Measurements from ENCODE around the gene HDAC1.
A peak's percentile ranks its signal among the peaks of the same experiment; 100 is the strongest.

The HDAC1 gene

DNA sequence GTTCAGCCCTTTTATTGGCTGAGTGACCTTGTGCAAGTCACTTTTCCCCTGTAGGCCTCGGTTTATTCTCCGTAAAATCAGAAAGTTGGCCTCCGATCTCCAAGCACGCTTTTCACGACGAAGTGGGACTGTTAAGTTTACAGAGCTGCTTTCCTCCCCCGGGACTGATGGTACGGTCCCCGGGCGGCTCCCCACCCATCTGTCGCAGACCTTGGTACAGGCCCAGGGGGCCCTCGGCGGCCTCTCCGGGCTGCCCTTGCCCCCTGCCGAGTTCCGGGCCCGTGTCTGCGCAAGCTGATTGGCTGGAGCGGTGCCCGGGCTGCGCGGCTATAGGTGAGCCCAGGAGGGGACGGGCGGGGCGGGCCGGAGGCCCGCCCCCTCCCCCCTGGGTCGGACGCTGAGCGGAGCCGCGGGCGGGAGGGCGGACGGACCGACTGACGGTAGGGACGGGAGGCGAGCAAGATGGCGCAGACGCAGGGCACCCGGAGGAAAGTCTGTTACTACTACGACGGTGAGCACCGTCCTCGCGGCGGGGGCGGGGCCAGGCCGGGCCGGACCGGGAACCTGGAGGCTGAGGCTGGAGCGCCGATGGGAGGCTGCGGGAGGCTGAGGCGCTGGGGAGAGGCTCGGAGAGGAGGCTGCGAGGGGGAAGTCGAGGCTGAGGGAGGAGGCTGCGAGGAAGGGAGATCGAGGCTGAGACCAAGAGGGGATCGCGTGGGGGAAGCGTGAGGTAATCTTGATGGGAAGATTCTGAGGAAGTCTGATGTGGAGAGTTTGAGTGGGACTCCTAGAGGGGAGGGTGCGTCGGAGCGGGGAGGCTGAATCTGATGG, at the start of gene HDAC1:
Gene HDAC1 (plus strand): TSS at position 376 of the 831 bp plus-strand sequence. CDS start 87 bp downstream, at position 463.
- Mint-ChIP-seq H3K4me1 (peaks cover 39% of the 10 kb centered on the region), H3K27ac (peak within 1 kb of the TSS; percentile 99), H3K9me3 (peaks cover 3% of the 10 kb centered on the region), H3K4me3 (peak within 1 kb of the TSS; percentile 99), H3K27me3 (ENCODE audit: low read depth, poor library complexity) (peaks cover 10% of the 10 kb centered on the region), H3K36me3 (ENCODE audit: low read depth) (peaks cover 34% of the 10 kb centered on the region)
- TF ChIP-seq, protein P1, sequence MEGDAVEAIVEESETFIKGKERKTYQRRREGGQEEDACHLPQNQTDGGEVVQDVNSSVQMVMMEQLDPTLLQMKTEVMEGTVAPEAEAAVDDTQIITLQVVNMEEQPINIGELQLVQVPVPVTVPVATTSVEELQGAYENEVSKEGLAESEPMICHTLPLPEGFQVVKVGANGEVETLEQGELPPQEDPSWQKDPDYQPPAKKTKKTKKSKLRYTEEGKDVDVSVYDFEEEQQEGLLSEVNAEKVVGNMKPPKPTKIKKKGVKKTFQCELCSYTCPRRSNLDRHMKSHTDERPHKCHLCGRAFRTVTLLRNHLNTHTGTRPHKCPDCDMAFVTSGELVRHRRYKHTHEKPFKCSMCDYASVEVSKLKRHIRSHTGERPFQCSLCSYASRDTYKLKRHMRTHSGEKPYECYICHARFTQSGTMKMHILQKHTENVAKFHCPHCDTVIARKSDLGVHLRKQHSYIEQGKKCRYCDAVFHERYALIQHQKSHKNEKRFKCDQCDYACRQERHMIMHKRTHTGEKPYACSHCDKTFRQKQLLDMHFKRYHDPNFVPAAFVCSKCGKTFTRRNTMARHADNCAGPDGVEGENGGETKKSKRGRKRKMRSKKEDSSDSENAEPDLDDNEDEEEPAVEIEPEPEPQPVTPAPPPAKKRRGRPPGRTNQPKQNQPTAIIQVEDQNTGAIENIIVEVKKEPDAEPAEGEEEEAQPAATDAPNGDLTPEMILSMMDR (IDR thresholded peaks at IDR 0.05): no peak
- peak; percentile 91 for DNase-seq

DNA sequence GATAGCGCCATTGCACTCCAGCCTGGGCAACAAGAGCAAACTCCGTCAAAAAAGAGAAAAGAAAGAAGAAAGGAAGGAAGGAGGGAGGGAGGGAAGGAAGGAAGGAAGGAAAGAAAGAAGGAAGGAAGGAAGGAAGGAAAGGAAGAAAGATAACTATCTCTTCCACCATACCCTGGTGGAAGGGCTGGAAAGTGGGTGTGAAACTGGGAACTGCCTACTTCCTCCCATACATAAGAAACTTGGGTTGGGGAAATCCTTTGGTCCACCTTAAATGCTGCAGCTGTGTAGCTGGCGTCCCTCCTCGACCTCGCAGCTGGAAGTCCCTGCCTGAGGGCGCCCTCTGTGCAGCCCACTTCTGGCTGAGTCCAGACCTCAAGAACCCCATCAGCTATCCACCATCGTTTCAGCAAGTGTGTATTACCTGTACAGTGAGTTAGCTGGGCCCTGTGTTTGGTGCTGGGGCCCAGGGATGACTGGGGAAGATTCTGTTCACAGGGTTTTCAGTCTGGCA, 49.5 kb upstream of the HDAC1 start:
- Mint-ChIP-seq H3K36me3 (ENCODE audit: low read depth) (no peaks in the 10 kb centered on the region), H3K27ac (no peak overlapping the region), H3K4me3 (peak overlapping the region; percentile 65), H3K9me3 (no peaks in the 10 kb centered on the region), H3K4me1 (peaks cover 47% of the 10 kb centered on the region), H3K27me3 (ENCODE audit: low read depth, poor library complexity) (peaks cover 9% of the 10 kb centered on the region)
- DNase-seq: peak; percentile 32
- TF ChIP-seq, protein P1 (IDR thresholded peaks at IDR 0.05): no peak

DNA sequence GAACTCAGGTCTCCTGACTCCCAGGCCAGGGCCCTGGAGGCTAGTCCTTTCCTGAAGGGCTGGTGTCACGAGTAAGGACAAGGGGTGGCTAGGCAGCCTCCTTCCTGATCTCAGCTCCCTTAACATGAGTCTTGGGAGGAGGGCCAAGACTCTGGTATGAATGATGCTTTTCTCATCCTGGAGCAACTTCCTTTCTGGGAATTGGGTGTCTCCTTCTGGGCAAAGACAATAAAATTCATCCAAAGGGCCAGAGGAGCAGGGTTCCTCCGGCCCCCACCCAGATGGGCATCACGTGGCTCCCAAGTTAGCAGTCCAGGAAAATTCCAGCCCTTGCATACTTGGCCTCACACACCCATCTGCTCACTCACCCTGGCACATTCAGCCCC, 45.0 kb upstream of the HDAC1 start, which contains the start of gene FAM167B:
Gene FAM167B (plus strand): TSS at position 335 of the 386 bp plus-strand sequence. CDS start 200 bp downstream, outside the sequence.
- Mint-ChIP-seq H3K36me3 (ENCODE audit: low read depth) (no peaks in the 10 kb centered on the region), H3K9me3 (no peaks in the 10 kb centered on the region), H3K4me1 (peaks cover 58% of the 10 kb centered on the region), H3K27me3 (ENCODE audit: low read depth, poor library complexity) (peaks cover 16% of the 10 kb centered on the region), H3K4me3 (peak within 1 kb of the TSS; percentile 23), H3K27ac (peak within 1 kb of the TSS; percentile 72)
- no peak for DNase-seq
- TF ChIP-seq, protein P1 (IDR thresholded peaks at IDR 0.05): no peak

DNA sequence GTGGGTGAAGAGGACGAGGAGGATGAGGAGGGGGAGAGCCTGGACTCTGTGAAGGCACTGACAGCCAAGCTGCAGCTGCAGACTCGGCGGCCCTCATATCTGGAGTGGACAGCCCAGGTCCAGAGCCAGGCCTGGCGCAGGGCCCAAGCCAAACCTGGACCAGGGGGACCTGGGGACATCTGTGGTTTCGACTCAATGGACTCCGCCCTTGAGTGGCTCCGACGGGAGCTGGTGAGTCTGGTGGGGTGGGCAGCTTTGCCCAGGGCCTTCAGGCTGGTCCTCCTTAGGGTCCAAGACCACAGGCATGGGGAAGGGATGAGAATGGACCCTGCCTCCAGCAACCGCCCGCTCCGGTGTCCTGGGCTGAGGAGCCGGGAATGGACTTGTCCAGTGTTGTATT, 44.4 kb upstream of the HDAC1 start:
- Mint-ChIP-seq H3K36me3 (ENCODE audit: low read depth) (no peaks in the 10 kb centered on the region), H3K27me3 (ENCODE audit: low read depth, poor library complexity) (peaks cover 17% of the 10 kb centered on the region), H3K27ac (no peak overlapping the region), H3K4me1 (peaks cover 58% of the 10 kb centered on the region), H3K9me3 (no peaks in the 10 kb centered on the region), H3K4me3 (no peak overlapping the region)
- DNase-seq: no peak
- TF ChIP-seq, protein P1 (IDR thresholded peaks at IDR 0.05): no peak

DNA sequence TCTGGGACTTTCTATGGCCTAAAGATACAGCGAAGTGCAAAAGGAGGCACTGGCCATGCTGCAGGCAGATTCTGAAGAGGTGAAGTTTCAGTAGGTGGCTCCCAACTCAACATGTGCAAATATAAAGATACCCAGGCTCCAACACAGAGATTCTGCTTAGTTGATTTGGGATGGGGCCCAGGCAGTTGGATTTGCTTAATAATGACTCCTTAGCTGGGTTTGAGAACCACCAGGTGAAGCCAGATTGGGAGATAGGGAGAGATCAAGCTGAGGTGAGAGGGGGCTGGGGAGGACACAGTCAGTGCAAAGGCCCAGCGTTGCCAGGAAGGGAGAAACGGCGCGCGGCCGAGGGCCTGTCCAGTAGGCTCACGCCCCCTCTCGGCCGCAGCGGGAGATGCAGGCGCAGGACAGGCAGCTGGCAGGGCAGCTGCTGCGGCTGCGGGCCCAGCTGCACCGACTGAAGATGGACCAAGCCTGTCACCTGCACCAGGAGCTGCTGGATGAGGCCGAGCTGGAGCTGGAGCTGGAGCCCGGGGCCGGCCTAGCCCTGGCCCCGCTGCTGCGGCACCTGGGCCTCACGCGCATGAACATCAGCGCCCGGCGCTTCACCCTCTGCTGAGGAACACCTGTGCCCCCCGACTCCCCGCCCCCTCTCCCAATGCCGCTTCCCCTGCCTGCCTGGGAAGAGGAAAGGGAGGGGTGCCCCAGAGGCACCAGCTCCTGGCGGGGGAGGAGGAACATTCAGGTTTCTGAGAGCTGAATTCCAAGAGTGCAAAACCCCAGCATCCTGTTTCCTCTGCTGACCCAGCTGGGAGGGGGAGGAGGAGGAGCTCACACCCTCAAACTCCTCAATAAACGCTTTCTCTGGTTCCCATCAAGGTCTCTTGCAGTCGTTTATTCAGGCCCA, 43.6 kb upstream of the HDAC1 start:
- no peaks in the 10 kb centered on the region for H3K36me3 Mint-ChIP-seq (ENCODE audit: low read depth)
- H3K9me3 Mint-ChIP-seq: no peaks in the 10 kb centered on the region
- TF ChIP-seq, protein P1 (IDR thresholded peaks at IDR 0.05): peak; percentile 80
- H3K27me3 Mint-ChIP-seq (ENCODE audit: low read depth, poor library complexity): peaks cover 20% of the 10 kb centered on the region
- peaks cover 58% of the 10 kb centered on the region for H3K4me1 Mint-ChIP-seq
- H3K4me3 Mint-ChIP-seq: peak overlapping the region; percentile 23
- peak overlapping the region; percentile 72 for H3K27ac Mint-ChIP-seq
- peak; percentile 89 for DNase-seq

All from nephron progenitor cell (in vitro differentiated cells).